Stimulated activated CD4-positive, alpha-beta T cell treated with anti-CD3 and anti-CD28 coated beads, Interleukin-15, amount 100 ng/mL, for 1 hour (primary cell): ENCODE results near the gene KRTAP5-1.

ENCODE experiments used
- DNase-seq, 2 donors: peaks; one replicate each; pipeline ENCODE4 v3.0.0-alpha.2; 2020; ENCODE audit warnings: low read depth in 1 of 2, low spot score in 1 of 2

The KRTAP5-1 gene

GRCh38 chr11:1560649-1561251 lies 24.3 kb downstream of the KRTAP5-1 start:
- DNase-seq = no peak

GRCh38 chr11:1560002-1560648 lies 25.0 kb downstream of the KRTAP5-1 start:
- no peak for DNase-seq

GRCh38 chr11:1559111-1559951 lies 25.8 kb downstream of the KRTAP5-1 start:
- no peak for DNase-seq

- DNase-seq = no peak
Observed at GRCh38 chr11:1558775-1559110, 26.3 kb downstream of the KRTAP5-1 start.

GRCh38 chr11:1557904-1558774 lies 26.9 kb downstream of the KRTAP5-1 start:
- DNase-seq = no peak

GRCh38 chr11:1557051-1557884 lies 27.8 kb downstream of the KRTAP5-1 start:
- DNase-seq = no peak

GRCh38 chr11:1556278-1556902 lies 28.7 kb downstream of the KRTAP5-1 start:
- no peak for DNase-seq

- DNase-seq = no peak
Observed at GRCh38 chr11:1555713-1556153, 29.4 kb downstream of the KRTAP5-1 start.

GRCh38 chr11:1554981-1555712 lies 29.9 kb downstream of the KRTAP5-1 start:
- DNase-seq = no peak

- no peak for DNase-seq
Observed at GRCh38 chr11:1553808-1554594, 31.1 kb downstream of the KRTAP5-1 start.

- no peak for DNase-seq
Observed at GRCh38 chr11:1549338-1550330, 35.4 kb downstream of the KRTAP5-1 start.

GRCh38 chr11:1548221-1549070 lies 36.6 kb downstream of the KRTAP5-1 start:
- no peak for DNase-seq

- DNase-seq = no peak
Observed at GRCh38 chr11:1547467-1548098, 37.5 kb downstream of the KRTAP5-1 start.

- DNase-seq = peak in 1 of 2 donors; percentile 32
Observed at GRCh38 chr11:1546536-1547466, 38.3 kb downstream of the KRTAP5-1 start.

- no peak for DNase-seq
Observed at GRCh38 chr11:1546077-1546535, 39.0 kb downstream of the KRTAP5-1 start.
